ENCODE data around the gene PRSS8. TPM values are rescaled to one million over a fixed set of nuclear protein-coding genes. Genes with fewer than 3 reads are reported as not detected.
A peak's percentile ranks its signal among the peaks of the same experiment; 100 is the strongest.

The PRSS8 gene
- total RNA-seq, 1 experiment from 2014 or later = not detected

DNA sequence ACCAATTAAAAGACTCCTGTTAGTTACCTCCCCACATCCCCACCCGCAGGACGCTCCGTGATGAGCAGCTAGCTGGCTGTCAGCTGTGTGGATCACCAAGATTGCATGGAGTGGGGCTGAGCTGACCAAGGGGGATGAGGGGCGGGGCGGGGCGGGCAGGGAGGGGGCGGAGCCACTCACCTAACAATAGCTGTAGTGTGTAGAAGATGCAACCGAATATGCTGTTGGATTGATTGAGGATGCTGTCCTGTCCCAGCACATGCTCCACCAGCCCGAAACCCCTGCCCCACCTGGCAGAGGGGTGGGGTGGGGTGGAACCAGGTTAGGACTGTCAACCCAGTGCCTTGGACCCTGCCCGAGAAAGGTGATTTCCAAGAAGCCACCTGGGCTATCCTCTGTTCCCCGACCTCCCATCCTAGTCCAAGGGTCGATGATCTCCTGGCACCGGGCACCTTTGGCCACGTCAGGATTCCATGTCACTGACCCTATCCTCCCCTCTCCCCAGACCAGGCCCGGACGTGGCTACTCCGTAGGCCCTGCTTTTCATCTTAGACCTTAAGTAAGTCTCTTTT is 42.3 kb downstream of the PRSS8 start:
- no peak overlapping the region for H3K27ac ChIP-seq

DNA sequence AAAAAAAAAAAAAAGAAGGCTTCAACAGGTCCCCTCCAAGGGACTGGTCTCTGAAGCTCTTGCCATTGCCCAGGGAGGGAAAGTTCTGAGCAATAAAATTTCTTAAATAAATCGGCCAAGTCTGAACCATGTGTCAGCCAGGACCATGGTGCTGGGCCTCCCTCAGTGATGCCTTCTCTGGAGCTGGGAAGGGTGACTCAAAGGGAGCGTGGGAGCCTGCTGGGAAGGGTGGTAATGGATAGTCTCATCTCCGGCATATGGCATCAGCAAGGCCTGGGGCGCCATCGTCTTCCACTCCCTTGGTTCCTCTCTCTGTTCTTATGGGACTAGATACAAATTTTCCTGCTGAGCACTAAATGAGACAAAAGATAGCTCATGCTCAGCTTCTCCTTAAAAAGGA is 43.2 kb downstream of the PRSS8 start:
- H3K4me3 ChIP-seq = no peak overlapping the region
- H3K27ac ChIP-seq = no peak overlapping the region
- H3K27me3 ChIP-seq (replicated peaks) = no peaks in the 10 kb centered on the region
- no peak for DNase-seq (ENCODE audit: low read depth in 1 of 2, low spot score in 2 of 2)
- peaks cover 17% of the 10 kb centered on the region for H3K36me3 ChIP-seq
- H3K9me3 ChIP-seq (replicated peaks) = no peaks in the 10 kb centered on the region
- H3K4me1 ChIP-seq (replicated peaks) = peaks cover 4% of the 10 kb centered on the region; the same call in 1 of the 2 replicates

More for the DNA sequence above, 42.3 kb downstream of the PRSS8 start:
- peak in 1 of 2 experiments; percentile 49 for DNase-seq (ENCODE audit: low read depth in 1 of 2, low spot score in 2 of 2)
- peaks cover 4% of the 10 kb centered on the region; the same call in 1 of the 2 replicates for H3K4me1 ChIP-seq (replicated peaks)
- H3K4me3 ChIP-seq = no peak overlapping the region; the same call in 1 of the 2 replicates
- H3K9me3 ChIP-seq (replicated peaks) = no peaks in the 10 kb centered on the region
- H3K27me3 ChIP-seq (replicated peaks) = no peaks in the 10 kb centered on the region
- H3K36me3 ChIP-seq = peaks cover 17% of the 10 kb centered on the region

DNA sequence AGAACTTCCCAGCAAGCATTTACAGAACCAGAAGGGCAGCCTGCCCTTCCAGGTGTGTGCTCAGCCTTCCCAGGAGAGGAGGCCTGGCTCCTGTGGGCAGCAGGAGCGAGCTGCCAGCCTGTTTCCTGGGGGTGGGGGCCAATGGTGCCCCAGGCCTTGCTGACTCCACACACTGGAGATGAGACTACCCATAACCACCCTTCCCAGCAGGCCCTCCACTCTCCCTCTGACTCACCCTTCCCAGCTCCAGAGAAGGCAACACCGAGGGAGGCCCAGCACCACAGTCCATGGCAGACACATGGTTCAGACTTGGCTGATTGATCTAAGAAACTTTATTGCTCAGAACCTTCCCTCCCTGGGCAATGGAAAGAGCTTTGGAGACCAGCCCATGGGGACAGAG is 45.0 kb downstream of the PRSS8 start:
- Histone ChIP-seq H3K4me1 (replicated peaks) (peaks cover 4% of the 10 kb centered on the region; the same call in 1 of the 2 replicates), H3K27ac (no peak overlapping the region), H3K9me3 (replicated peaks) (no peaks in the 10 kb centered on the region), H3K27me3 (replicated peaks) (no peaks in the 10 kb centered on the region), H3K4me3 (no peak overlapping the region), H3K36me3 (peaks cover 17% of the 10 kb centered on the region)
- peak in 1 of 2 experiments; percentile 48 for DNase-seq (ENCODE audit: low read depth in 1 of 2, low spot score in 2 of 2)

DNA sequence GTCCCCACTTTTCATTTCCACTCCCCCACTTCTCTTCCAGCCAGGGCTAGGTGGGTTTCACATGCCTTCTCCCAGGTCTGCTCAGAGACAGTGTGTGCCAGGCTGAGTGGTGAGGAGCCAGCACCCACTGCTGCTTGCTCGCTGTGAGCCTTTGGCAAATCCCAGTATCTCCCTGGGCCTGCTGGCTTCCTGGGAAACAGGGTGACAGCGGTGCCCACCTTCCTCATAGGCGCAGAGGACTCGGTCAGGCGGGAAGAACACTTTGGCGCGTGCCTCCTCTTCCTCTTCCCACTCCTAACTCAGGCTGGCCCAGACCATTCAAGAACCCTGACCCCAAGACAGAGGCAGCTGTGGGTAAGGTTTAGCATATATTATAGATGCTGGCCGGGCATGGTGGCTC is 46.3 kb downstream of the PRSS8 start:
- peaks cover 27% of the 10 kb centered on the region for H3K36me3 ChIP-seq
- H3K4me3 ChIP-seq = no peak overlapping the region
- no peaks in the 10 kb centered on the region for H3K27me3 ChIP-seq (replicated peaks)
- peak in 1 of 2 experiments; percentile 41 for DNase-seq (ENCODE audit: low read depth in 1 of 2, low spot score in 2 of 2)
- H3K27ac ChIP-seq = no peak overlapping the region
- H3K9me3 ChIP-seq (replicated peaks) = no peaks in the 10 kb centered on the region
- H3K4me1 ChIP-seq (replicated peaks) = peaks cover 4% of the 10 kb centered on the region; the same call in 1 of the 2 replicates

DNA sequence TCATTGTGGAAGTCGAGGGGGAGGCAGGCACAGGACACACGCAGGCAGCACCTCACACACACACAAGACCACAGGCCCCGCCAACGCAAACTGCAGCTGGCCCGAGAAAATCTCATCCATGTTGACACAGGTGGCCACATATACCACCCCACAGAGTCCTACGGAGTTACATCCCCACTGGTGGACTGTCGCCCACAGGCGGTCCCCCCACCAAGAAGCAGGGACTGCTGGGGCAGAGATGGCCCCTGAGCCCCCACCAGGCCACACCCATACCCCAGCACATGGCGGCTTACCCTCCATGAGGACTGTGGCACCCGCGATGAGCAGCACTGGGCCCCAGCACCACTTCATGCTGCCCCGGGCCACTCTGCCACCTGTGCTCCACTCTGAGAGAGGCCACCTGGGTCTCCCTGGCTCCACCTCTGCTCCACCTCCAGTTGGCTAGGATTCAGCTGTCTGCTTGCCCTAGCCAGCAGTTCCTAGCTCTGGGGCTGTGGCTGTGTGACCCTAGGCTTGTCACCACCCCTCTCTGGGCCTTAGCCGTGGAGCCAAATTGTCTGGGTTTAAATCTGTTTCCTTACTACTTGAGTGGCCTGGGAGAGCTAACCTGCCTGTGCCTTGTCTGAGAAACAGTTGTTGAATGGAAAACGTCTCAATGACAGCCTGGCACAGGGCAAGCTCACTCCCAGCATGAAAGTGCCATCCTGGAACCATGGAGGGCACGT is 46.9 kb downstream of the PRSS8 start, which contains the start of gene PRSS53:
TSS of gene PRSS53 (minus strand) at position 485 of the 725 bp plus-strand sequence. CDS start at position 351, 134 bp downstream.
- peak in 1 of 2 experiments; percentile 33 for DNase-seq (ENCODE audit: low read depth in 1 of 2, low spot score in 2 of 2)
- no peaks in the 10 kb centered on the region for H3K9me3 ChIP-seq (replicated peaks)
- peaks cover 4% of the 10 kb centered on the region; the same call in 1 of the 2 replicates for H3K4me1 ChIP-seq (replicated peaks)
- H3K4me3 ChIP-seq = no peak within 1 kb of the TSS
- H3K27ac ChIP-seq = no peak within 1 kb of the TSS
- H3K36me3 ChIP-seq = peaks cover 32% of the 10 kb centered on the region
- no peaks in the 10 kb centered on the region for H3K27me3 ChIP-seq (replicated peaks)

DNA sequence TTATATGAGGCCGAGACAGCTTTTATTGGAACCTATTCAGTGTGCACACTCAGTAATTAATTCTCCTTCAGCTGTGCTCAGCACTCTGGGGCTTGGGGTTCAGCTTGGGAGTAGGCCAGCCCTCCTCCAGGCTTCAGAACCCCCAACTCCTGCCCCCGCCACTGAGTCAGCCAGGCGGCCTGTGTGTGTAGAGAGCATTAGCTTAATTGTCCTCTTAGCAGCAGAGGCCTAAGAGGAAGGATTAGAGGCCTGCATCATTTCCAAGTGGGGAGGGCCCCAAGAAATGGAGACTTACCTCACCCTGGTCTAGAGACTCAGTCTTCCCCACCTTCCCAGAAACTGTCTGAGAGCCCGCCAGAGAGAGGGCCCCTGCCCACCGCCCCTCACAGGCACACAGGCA is 47.6 kb downstream of the PRSS8 start:
- Histone ChIP-seq H3K36me3 (peaks cover 32% of the 10 kb centered on the region), H3K4me1 (replicated peaks) (no peaks in the 10 kb centered on the region), H3K4me3 (no peak overlapping the region), H3K27me3 (replicated peaks) (no peaks in the 10 kb centered on the region), H3K27ac (no peak overlapping the region), H3K9me3 (replicated peaks) (no peaks in the 10 kb centered on the region)
- no peak for DNase-seq (ENCODE audit: low read depth in 1 of 2, low spot score in 2 of 2)

DNA sequence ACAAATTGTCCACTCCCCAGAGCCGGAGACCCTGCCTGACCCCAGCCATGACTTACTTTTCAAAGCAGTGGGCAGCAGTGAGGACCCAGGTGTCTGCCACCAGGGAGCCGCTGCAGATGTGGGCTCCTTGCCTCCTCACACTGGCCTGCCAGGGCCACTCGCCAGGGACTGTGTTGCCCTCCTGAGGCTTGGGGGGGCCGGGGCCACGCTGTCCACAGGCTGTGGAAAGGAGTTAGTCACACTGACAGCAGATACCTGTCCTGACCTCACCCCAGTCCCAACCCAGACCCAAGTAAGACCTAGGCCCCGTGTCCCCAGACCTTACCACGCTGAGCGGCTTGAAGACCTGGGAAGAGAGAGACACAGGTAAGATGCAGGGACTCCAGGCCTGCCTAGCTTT is 48.0 kb downstream of the PRSS8 start:
- H3K4me3 ChIP-seq = no peak overlapping the region
- H3K27ac ChIP-seq = no peak overlapping the region
- DNase-seq (ENCODE audit: low read depth in 1 of 2, low spot score in 2 of 2) = no peak
- H3K27me3 ChIP-seq (replicated peaks) = no peaks in the 10 kb centered on the region
- peaks cover 36% of the 10 kb centered on the region for H3K36me3 ChIP-seq
- H3K9me3 ChIP-seq (replicated peaks) = no peaks in the 10 kb centered on the region
- H3K4me1 ChIP-seq (replicated peaks) = no peaks in the 10 kb centered on the region

- no peak overlapping the region for H3K4me3 ChIP-seq
- no peak for DNase-seq (ENCODE audit: low read depth in 1 of 2, low spot score in 2 of 2)
- H3K4me1 ChIP-seq (replicated peaks) = no peaks in the 10 kb centered on the region
- peaks cover 44% of the 10 kb centered on the region for H3K36me3 ChIP-seq
- H3K27ac ChIP-seq = no peak overlapping the region
- H3K9me3 ChIP-seq (replicated peaks) = no peaks in the 10 kb centered on the region
- no peaks in the 10 kb centered on the region for H3K27me3 ChIP-seq (replicated peaks)
Observed at GRCh38 chr16:31086629-31086906, 49.0 kb downstream of the PRSS8 start.

DNA sequence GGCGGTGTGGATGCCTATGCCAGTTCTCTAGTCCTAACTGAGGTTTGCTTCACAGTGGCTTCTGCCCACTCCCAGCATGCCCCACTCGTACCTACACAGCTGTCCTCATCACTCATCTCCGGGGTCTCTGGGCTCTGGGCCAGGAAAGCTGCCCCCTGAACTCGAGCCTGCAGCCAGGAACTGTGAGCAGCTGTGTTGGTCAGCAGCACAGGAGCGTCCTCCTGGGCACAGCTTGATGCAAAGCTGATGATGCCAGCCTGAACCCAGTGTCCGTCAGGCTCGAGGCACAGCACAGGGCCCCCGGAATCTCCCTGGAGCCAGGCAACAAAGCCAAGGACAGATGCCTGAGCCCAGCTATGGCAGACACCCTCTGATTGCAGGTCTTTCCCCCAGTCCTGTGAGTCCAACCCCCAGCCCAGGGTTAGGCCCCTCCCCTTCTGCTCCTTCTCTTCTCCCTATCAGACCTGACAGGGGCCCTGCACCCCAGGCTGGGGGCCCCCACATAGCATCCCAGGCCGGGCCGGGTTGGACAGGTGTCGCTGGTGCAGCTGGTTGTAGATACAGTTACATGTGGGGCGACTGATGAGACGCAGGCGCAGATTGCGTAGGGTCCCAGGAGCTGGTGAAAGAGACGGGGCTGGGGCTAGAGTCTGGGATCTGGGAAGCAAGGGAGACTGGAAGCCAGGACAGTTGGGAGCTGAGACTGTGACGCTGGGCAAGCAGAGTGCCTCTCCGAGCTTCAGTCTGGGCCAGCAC is 49.5 kb downstream of the PRSS8 start:
- H3K4me3 ChIP-seq = no peak overlapping the region
- no peak overlapping the region for H3K27ac ChIP-seq
- H3K27me3 ChIP-seq (replicated peaks) = no peaks in the 10 kb centered on the region
- H3K36me3 ChIP-seq = peaks cover 44% of the 10 kb centered on the region
- DNase-seq (ENCODE audit: low read depth in 1 of 2, low spot score in 2 of 2) = peak in 1 of 2 experiments; percentile 47
- H3K4me1 ChIP-seq (replicated peaks) = no peaks in the 10 kb centered on the region
- H3K9me3 ChIP-seq (replicated peaks) = no peaks in the 10 kb centered on the region

GRCh38 chr16:31085411-31085810 is 50.1 kb downstream of the PRSS8 start:
- H3K4me3 ChIP-seq = no peak overlapping the region
- no peaks in the 10 kb centered on the region for H3K27me3 ChIP-seq (replicated peaks)

GRCh38 chr16:31084584-31085302 is 50.8 kb downstream of the PRSS8 start:
- no peaks in the 10 kb centered on the region for H3K27me3 ChIP-seq (replicated peaks)
- H3K36me3 ChIP-seq = peaks cover 48% of the 10 kb centered on the region
- H3K4me1 ChIP-seq (replicated peaks) = no peaks in the 10 kb centered on the region
- no peak overlapping the region for H3K4me3 ChIP-seq
- no peaks in the 10 kb centered on the region for H3K9me3 ChIP-seq (replicated peaks)
- no peak overlapping the region for H3K27ac ChIP-seq
- DNase-seq (ENCODE audit: low read depth in 1 of 2, low spot score in 2 of 2) = peak in 1 of 2 experiments; percentile 36

More at GRCh38 chr16:31085411-31085810, 50.1 kb downstream of the PRSS8 start:
- H3K9me3 ChIP-seq (replicated peaks) = no peaks in the 10 kb centered on the region
- H3K36me3 ChIP-seq = peaks cover 44% of the 10 kb centered on the region
- no peak for DNase-seq (ENCODE audit: low read depth in 1 of 2, low spot score in 2 of 2)
- H3K27ac ChIP-seq = no peak overlapping the region
- H3K4me1 ChIP-seq (replicated peaks) = no peaks in the 10 kb centered on the region

- Histone ChIP-seq H3K27ac (no peak overlapping the region), H3K4me3 (no peak overlapping the region), H3K36me3 (peaks cover 53% of the 10 kb centered on the region), H3K9me3 (replicated peaks) (no peaks in the 10 kb centered on the region), H3K27me3 (replicated peaks) (no peaks in the 10 kb centered on the region), H3K4me1 (replicated peaks) (no peaks in the 10 kb centered on the region)
- DNase-seq (ENCODE audit: low read depth in 1 of 2, low spot score in 2 of 2) = no peak
Observed at GRCh38 chr16:31083981-31084380, 51.5 kb downstream of the PRSS8 start.

GRCh38 chr16:31083556-31083955 is 52.0 kb downstream of the PRSS8 start:
- Histone ChIP-seq H3K4me3 (no peak overlapping the region), H3K27ac (no peak overlapping the region), H3K36me3 (peaks cover 57% of the 10 kb centered on the region), H3K4me1 (replicated peaks) (no peaks in the 10 kb centered on the region), H3K27me3 (replicated peaks) (no peaks in the 10 kb centered on the region), H3K9me3 (replicated peaks) (no peaks in the 10 kb centered on the region)
- no peak for DNase-seq (ENCODE audit: low read depth in 1 of 2, low spot score in 2 of 2)
